ENCODE results near the gene MYBL2.

- no peak for TF ChIP-seq POLR2A (IDR thresholded peaks at IDR 0.05)
- TF ChIP-seq CTCF (IDR thresholded peaks at IDR 0.05): no peak
These were observed 61.9 kb downstream of the MYBL2 start for GRCh38 chr20:43728686-43729255.
